HG03378 (cell line): Measurements from ENCODE around the gene TESK2.
"Not testable (repeated sequence)": the region's sequence is repeated elsewhere in the genome, so short reads cannot be mapped to it uniquely, and the experiment has no call there.

Source experiments
- ATAC-seq: cut with Tn5 transposase; IDR thresholded peaks from one replicate; pipeline ENCODE4 v1.9.1; 2021; ENCODE audit warnings: mild to moderate bottlenecking, moderate library complexity; ENCODE audit not compliant: unreplicated experiment

TESK2 gene, protein sequence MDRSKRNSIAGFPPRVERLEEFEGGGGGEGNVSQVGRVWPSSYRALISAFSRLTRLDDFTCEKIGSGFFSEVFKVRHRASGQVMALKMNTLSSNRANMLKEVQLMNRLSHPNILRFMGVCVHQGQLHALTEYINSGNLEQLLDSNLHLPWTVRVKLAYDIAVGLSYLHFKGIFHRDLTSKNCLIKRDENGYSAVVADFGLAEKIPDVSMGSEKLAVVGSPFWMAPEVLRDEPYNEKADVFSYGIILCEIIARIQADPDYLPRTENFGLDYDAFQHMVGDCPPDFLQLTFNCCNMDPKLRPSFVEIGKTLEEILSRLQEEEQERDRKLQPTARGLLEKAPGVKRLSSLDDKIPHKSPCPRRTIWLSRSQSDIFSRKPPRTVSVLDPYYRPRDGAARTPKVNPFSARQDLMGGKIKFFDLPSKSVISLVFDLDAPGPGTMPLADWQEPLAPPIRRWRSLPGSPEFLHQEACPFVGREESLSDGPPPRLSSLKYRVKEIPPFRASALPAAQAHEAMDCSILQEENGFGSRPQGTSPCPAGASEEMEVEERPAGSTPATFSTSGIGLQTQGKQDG

GRCh38 chr1:45490626-45491486 is at the start of gene TESK2:
Gene TESK2, minus strand, starts transcription at chr1:45491163. Its CDS starts 33,378 bp downstream, at chr1:45457785.
- peak; percentile 89 for ATAC-seq

DNA sequence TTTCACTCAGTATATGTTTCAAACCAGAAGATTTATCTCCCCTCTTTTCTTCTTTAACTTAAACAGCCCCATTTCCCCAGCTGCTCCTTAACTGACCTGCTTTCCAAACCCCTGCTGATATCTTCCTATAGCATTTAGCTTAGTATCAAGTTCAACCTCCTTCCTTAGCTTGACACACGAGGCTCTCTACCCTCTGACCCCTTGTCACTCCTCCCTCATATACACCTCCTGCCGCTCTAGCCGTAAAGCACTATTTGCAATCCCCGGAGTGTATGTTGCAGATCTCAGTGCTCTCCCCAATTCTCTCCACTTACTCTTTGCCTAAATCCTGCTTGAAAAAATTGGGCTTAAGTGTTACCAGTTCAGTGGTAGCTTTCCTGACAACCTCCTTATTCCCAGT is 45.9 kb upstream of the TESK2 start:
- no peak for ATAC-seq

DNA sequence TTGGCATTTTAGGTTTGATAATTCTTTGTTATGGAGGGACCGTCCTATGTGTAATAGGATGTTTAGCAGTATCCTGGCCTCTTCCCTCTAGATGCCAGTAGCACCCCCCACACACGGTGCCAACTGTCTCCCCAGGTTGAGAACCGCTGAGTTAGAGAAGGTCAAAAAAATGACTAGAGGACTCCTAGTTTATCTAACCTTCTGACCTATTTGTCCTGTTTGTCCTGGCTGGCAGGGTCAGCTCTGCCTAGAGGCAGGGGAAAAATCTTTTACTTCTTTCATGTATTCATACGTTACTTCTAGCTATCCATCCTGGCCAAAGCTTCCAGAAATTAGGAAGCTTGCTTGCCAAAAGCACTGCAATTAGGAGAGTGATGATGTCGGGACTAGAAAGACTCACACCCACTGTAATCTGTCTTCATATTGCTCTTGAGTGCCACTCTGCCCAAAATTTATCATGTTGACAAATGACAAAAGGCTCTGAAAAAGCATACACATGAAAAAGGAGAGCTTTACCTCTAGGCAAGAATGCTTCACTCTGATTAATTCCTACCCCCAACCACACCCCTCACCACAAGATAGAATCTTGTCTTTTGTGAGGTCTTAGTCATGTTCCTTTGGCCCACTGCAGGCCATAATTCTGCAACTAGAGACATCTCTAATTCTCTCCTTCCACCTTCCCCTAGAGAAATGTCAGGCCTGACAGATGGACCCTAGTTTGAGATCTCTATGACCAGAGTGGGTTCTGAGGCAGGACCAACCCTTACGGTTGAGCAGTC is 45.2 kb upstream of the TESK2 start:
- no peak for ATAC-seq

GRCh38 chr1:45531873-45532272 is 40.9 kb upstream of the TESK2 start:
- ATAC-seq, result no peak

- ATAC-seq, result no peak
These were observed 39.7 kb upstream of the TESK2 start for GRCh38 chr1:45530632-45531135.

DNA sequence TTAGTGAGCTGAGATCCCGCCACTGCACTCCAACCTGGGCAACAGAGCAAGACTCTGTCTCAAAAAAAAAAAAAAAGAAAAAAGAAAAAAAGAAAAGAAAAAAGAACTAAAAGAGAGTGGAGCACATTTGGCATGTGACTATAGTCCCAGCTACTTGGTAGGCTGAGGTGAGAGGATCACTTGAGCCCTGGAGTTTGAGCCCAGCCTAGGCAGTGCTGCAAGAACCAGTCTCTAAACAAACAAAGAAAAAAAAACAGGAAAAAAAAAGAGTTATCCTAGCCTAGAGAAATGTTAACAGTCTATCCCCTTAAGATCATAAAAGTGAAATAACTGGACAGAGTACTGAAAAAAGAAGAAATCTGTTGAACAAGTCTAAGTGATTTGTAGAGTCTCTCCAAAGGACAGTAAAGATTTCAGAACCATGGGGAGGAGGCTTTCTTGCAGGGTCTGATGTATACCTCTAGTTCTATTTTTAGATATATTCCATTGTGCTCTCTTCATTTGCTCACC is 35.2 kb upstream of the TESK2 start:
- no peak for ATAC-seq

DNA sequence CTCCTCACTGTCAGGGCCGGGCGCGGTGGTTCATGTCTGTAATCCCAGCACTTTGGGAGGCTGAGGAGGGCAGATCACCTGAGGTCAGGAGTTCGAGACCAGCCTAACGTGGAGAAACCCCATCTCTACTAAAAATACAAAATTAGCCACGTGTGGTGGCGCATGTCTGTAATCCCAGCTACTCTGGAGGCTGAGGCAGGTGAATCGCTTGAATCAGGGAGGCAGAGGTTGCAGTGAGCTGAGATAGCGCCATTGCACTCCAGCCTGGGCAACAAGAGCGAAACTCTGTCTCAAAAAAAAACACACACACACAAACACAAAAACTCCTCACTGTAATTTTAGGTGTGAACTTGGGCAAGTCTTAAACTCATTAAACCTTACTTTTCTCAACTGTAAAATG is 33.0 kb upstream of the TESK2 start:
- not testable (repeated sequence) for ATAC-seq

GRCh38 chr1:45523516-45523915 is 32.6 kb upstream of the TESK2 start:
- not testable (repeated sequence) for ATAC-seq

GRCh38 chr1:45522324-45523104 is 31.6 kb upstream of the TESK2 start:
- peak; percentile 6 for ATAC-seq

- peak; percentile 81 for ATAC-seq
These were observed 30.7 kb upstream of the TESK2 start, which contains the start of gene PRDX1 for GRCh38 chr1:45521413-45522323. Gene PRDX1, minus strand, starts transcription at chr1:45521884. Its CDS starts 2,841 bp downstream, at chr1:45519043.

GRCh38 chr1:45519774-45520173 is 28.8 kb upstream of the TESK2 start:
- ATAC-seq, result not testable (repeated sequence)

- no peak for ATAC-seq
These were observed 27.9 kb upstream of the TESK2 start for GRCh38 chr1:45518910-45519309.

GRCh38 chr1:45518366-45518765 is 27.4 kb upstream of the TESK2 start:
- not testable (repeated sequence) for ATAC-seq

DNA sequence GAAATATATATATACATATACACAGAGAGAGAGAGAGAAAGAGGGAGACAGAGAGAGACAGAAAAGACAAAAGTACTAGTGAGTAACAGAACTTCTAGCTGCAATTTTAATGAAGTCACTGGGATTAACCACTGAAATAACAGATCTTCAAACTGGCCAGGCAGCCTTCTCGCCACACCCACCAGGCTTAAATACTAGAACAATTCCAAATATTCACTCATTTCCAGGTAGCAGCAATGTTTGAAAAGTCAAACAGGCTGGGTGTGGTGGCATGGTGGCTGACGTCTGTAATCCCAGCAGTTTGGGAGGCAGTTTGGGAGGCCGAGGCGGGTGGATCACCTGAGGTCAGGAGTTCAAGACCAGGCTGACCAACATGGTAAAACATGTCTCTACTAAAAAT is 25.5 kb upstream of the TESK2 start:
- no peak for ATAC-seq

DNA sequence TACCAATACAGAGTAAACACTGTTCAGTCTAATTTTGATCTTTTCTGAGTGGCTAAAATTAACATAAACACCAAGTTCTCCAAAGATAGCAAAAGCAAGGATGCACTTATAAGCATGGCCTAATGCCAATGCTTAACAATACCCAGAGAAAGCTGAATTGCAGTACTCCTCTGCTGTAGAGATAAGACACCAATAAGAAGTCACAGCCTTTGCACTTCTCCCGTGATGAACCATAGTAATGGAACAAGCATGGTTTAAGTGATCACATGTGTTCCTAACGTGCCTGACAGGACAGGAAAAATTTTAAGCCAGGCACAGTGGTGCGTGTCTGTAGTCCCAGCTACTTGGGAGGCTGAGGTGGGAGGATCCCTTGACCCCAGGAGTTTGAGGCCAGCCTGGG is 25.1 kb upstream of the TESK2 start:
- ATAC-seq, result no peak

GRCh38 chr1:45513532-45514260 is 22.7 kb upstream of the TESK2 start:
- not testable (repeated sequence) for ATAC-seq

DNA sequence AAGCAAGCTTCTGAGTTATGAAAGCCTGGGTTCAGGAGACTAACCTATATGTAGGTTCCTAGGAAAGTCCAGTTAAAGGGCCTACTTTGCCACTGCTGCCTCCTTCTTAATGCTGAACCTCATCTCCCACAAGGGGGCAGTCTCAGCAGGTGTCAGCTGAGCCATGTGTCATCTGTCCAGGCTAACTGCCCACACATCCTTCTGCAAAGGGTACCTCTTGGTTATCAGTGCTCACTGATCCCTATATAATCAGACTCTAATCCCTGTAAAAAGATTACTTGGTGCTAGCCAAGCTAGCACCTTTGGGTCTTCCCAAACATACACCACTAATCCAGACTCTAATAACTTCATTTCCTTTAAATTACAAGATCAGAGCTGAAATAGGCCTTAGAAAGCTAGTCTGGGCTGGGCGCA is 21.7 kb upstream of the TESK2 start:
- ATAC-seq, result no peak
